Large intestine (tissue), 3 donors: ENCODE measurements around the gene HDHD5. TPM values are rescaled to one million over a fixed set of nuclear protein-coding genes. Genes with fewer than 3 reads are reported as not detected.

Source experiments
- DNase-seq, 2 donors: peaks; one replicate each; pipeline versions ENCODE4 v3.0.0 to v3.0.0-alpha.2; 2013
- H3K27ac ChIP-seq: one replicate; pipeline ENCODE4 v1.5.1; 2013; ENCODE audit warnings: low read length
- H3K27me3 ChIP-seq: 2 replicates; pipeline ENCODE4 v1.6.1; 2013; ENCODE audit warnings: low read length; ENCODE audit not compliant: control insufficient read depth, insufficient read depth
- H3K36me3 ChIP-seq: 2 replicates; pipeline ENCODE4 v1.6.1; 2013; ENCODE audit warnings: low read length; ENCODE audit not compliant: control insufficient read depth, insufficient read depth
- H3K4me1 ChIP-seq: one replicate; pipeline ENCODE4 v1.6.1; 2013; ENCODE audit warnings: low read length; ENCODE audit not compliant: control insufficient read depth, insufficient read depth
- H3K4me3 ChIP-seq: one replicate; pipeline ENCODE4 v1.5.1; 2013; ENCODE audit warnings: low read length
- H3K9me3 ChIP-seq: one replicate; pipeline ENCODE4 v1.6.1; 2013; ENCODE audit warnings: mild to moderate bottlenecking, low read depth, low read length, moderate library complexity; ENCODE audit not compliant: control insufficient read depth
- WGBS: methylation state at CpG from one replicate; pipeline ENCODE4 v1.1.5; 2013; ENCODE audit warnings: low lambda C conversion rate; ENCODE audit not compliant: insufficient coverage; 5-methylcytosine and 5-hydroxymethylcytosine counted together
- polyA plus RNA-seq: library from polyadenylated mRNA; unstranded; fragments of 120-200 nt; gene quantifications from one replicate; pipeline ENCODE4 v1.2.1, GENCODE V29; 2013

The HDHD5 gene
- polyA plus RNA-seq, 1 donor: 37.9 TPM

- Histone ChIP-seq H3K9me3 (no peaks in the 10 kb centered on the region), H3K27ac (no peak overlapping the region), H3K4me1 (no peaks in the 10 kb centered on the region), H3K27me3 (no peaks in the 10 kb centered on the region), H3K4me3 (no peak overlapping the region), H3K36me3 (peaks cover 31% of the 10 kb centered on the region)
- DNase-seq: no peak
- WGBS: no CpG with 5 or more reads among the region's 10 CpGs
Observed at GRCh38 chr22:17190702-17191101, 31.6 kb upstream of the HDHD5 start.

GRCh38 chr22:17176715-17177114, 17.6 kb upstream of the HDHD5 start:
- WGBS: 90% methylated on average over 3 of the region's 8 CpGs
- Histone ChIP-seq H3K4me3 (no peak overlapping the region), H3K36me3 (peaks cover 10% of the 10 kb centered on the region), H3K4me1 (no peaks in the 10 kb centered on the region), H3K27ac (no peak overlapping the region), H3K9me3 (no peaks in the 10 kb centered on the region), H3K27me3 (no peaks in the 10 kb centered on the region)
- DNase-seq: no peak

GRCh38 chr22:17172029-17172833, 13.2 kb upstream of the HDHD5 start:
- Histone ChIP-seq H3K4me1 (no peaks in the 10 kb centered on the region), H3K27me3 (no peaks in the 10 kb centered on the region), H3K9me3 (no peaks in the 10 kb centered on the region), H3K36me3 (no peaks in the 10 kb centered on the region), H3K27ac (peak overlapping the region; percentile 23), H3K4me3 (peak overlapping the region; percentile 29)
- no peak for DNase-seq
- no CpG with 5 or more reads among the region's 24 CpGs for WGBS

GRCh38 chr22:17171153-17172028, 12.3 kb upstream of the HDHD5 start:
- no peaks in the 10 kb centered on the region for H3K9me3 ChIP-seq
- H3K27ac ChIP-seq: peak overlapping the region; percentile 93
- H3K4me3 ChIP-seq: peak overlapping the region; percentile 52
- H3K27me3 ChIP-seq: no peaks in the 10 kb centered on the region
- peak; percentile 85 to 92 for DNase-seq
- no CpG with 5 or more reads among the region's 83 CpGs for WGBS
- H3K4me1 ChIP-seq: no peaks in the 10 kb centered on the region
- H3K36me3 ChIP-seq: no peaks in the 10 kb centered on the region

- no peaks in the 10 kb centered on the region for H3K9me3 ChIP-seq
- H3K36me3 ChIP-seq: no peaks in the 10 kb centered on the region
- H3K27ac ChIP-seq: no peak overlapping the region
- no peaks in the 10 kb centered on the region for H3K27me3 ChIP-seq
- H3K4me1 ChIP-seq: no peaks in the 10 kb centered on the region
- 100% methylated on average over 1 of the region's 7 CpGs for WGBS
- DNase-seq: no peak
- H3K4me3 ChIP-seq: no peak overlapping the region
Observed at GRCh38 chr22:17167486-17167885, 8.4 kb upstream of the HDHD5 start.

- Histone ChIP-seq H3K4me1 (no peaks in the 10 kb centered on the region), H3K27me3 (no peaks in the 10 kb centered on the region), H3K27ac (no peak overlapping the region), H3K9me3 (no peaks in the 10 kb centered on the region), H3K36me3 (no peaks in the 10 kb centered on the region), H3K4me3 (no peak overlapping the region)
- DNase-seq: no peak
- WGBS: no CpG with 5 or more reads among the region's 3 CpGs
Observed at GRCh38 chr22:17164392-17165024, 5.4 kb upstream of the HDHD5 start.

GRCh38 chr22:17162731-17163130, 3.7 kb upstream of the HDHD5 start:
- Histone ChIP-seq H3K27me3 (no peaks in the 10 kb centered on the region), H3K27ac (no peak overlapping the region), H3K4me3 (no peak overlapping the region), H3K4me1 (no peaks in the 10 kb centered on the region), H3K36me3 (no peaks in the 10 kb centered on the region), H3K9me3 (no peaks in the 10 kb centered on the region)
- 100% methylated on average over 1 of the region's 8 CpGs for WGBS
- no peak for DNase-seq

- H3K27me3 ChIP-seq: no peaks in the 10 kb centered on the region
- DNase-seq: no peak
- no peaks in the 10 kb centered on the region for H3K36me3 ChIP-seq
- no peaks in the 10 kb centered on the region for H3K9me3 ChIP-seq
- no peak overlapping the region for H3K27ac ChIP-seq
- no peaks in the 10 kb centered on the region for H3K4me1 ChIP-seq
- WGBS: no CpG with 5 or more reads among the region's 3 CpGs
- H3K4me3 ChIP-seq: no peak overlapping the region
Observed at GRCh38 chr22:17161991-17162390, 2.9 kb upstream of the HDHD5 start.

GRCh38 chr22:17159504-17159951, 451 bp upstream of the HDHD5 start:
- H3K4me1 ChIP-seq: no peaks in the 10 kb centered on the region
- H3K4me3 ChIP-seq: peak overlapping the region; percentile 84
- H3K36me3 ChIP-seq: no peaks in the 10 kb centered on the region
- no peaks in the 10 kb centered on the region for H3K27me3 ChIP-seq
- no peaks in the 10 kb centered on the region for H3K9me3 ChIP-seq
- peak overlapping the region; percentile 83 for H3K27ac ChIP-seq
- DNase-seq: peak; percentile 70 to 91
- WGBS: no CpG with 5 or more reads among the region's 35 CpGs

- Histone ChIP-seq H3K4me1 (no peaks in the 10 kb centered on the region), H3K27me3 (no peaks in the 10 kb centered on the region), H3K4me3 (peak overlapping the region; percentile 64), H3K27ac (peak overlapping the region; percentile 90), H3K36me3 (no peaks in the 10 kb centered on the region), H3K9me3 (no peaks in the 10 kb centered on the region)
- no peak for DNase-seq
- 7% methylated on average over 2 of the region's 17 CpGs for WGBS
Observed at GRCh38 chr22:17158176-17158567, 905 bp downstream of the HDHD5 start.
